MV-4-11 (cell line): ENCODE results near the gene RIC3.

ENCODE experiments used
- DNase-seq: peaks from one replicate; lab custom pipeline; 2025; lab: John Stamatoyannopoulos, UW

The RIC3 gene, protein sequence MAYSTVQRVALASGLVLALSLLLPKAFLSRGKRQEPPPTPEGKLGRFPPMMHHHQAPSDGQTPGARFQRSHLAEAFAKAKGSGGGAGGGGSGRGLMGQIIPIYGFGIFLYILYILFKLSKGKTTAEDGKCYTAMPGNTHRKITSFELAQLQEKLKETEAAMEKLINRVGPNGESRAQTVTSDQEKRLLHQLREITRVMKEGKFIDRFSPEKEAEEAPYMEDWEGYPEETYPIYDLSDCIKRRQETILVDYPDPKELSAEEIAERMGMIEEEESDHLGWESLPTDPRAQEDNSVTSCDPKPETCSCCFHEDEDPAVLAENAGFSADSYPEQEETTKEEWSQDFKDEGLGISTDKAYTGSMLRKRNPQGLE

DNA sequence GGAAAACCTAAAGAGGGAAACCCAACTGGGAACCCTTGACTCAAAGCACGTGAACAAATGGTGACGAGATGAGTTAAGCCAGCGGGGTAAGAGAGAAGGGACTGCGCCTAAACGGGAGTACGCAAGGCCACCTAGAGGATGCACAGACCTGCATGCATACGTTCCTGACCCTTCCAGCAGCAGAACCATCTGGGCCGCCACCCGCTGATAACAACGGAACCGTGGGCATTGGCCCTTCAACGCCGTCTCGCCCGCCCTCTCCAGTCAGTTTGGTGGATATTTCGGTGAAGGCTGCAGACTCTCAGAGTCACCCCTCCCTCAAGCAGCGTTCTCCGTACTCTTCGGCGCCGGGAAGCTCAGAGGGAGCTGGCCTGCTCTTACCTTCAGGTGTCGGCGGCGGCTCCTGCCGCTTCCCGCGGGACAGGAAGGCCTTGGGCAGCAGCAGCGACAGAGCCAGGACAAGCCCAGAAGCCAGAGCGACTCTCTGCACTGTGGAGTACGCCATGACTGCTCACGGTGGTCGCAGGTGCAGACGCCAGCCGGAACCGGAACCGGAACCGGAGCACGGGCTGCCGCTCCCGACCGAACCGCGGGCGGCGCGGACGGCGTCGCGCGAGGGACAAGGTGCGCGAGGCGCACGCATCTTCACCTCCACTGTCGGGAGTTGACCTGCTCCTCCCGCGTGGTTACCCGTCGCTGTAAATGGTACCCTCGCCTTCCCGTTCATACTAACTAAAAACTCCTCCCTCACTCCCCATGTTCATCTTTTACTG lies at the start of gene RIC3:
TSS of gene RIC3 (minus strand) at position 541 of the 773 bp plus-strand sequence. CDS start at position 505, 36 bp downstream.
- no peak for DNase-seq

DNA sequence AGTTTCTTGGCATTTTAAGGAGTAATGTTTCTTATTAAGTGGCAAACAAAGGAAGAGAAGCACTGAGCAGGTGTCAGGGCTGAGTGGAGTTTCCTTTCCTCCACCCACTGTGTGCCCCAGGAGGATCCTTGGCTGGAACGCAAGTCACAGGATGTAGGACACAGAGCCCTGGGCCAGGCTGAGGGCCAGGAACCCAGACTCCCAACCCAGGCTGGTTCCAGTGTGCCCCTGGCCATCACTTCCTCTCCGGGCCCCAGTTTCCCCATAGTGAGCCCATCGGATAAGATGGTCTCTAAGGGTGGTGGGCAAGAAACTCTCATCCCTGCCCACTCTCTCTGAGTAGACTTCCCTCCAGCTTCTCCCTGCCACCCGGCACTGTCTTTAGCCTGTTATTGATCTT lies 49.6 kb upstream of the RIC3 start:
- DNase-seq = no peak

DNA sequence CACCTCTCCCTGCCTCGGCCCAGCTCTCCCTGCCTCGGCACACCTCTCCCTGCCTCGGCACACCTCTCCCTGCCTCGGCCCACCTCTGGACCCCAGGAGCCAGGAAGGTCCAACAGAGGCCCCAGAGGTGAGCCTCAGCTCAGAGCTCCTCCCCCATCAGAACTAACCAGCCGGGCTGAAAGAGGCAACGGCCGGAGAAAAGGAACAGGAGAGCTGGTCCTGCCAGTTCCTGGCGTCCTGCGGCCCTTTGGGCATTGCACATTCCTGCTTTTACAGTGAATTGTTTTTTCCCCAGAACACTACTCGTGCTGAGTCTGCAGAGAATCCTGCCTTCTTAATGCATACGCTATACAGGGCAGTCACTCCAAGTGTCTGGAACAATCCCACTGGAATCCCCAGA lies 49.1 kb upstream of the RIC3 start:
- no peak for DNase-seq

DNA sequence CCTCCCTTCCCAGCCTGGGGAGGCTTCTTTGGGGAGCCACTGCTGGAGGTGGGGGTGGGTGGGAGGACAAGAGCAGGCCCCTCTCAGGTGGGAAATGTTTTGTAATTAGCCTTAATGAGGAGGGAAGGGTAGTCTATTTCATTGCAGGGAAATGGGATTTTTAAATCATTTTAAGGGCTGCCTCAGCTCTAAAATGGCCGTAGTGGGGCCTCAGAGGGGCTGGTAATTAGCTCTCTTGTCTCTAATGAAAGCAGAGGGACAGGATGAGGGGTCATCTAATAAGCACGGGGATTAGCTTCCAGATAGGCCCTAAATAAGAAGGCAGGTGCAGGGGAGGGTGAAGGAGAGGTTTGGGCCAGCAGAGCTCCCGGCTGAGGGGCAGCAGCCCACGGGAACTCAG lies 48.3 kb upstream of the RIC3 start:
- no peak for DNase-seq

DNA sequence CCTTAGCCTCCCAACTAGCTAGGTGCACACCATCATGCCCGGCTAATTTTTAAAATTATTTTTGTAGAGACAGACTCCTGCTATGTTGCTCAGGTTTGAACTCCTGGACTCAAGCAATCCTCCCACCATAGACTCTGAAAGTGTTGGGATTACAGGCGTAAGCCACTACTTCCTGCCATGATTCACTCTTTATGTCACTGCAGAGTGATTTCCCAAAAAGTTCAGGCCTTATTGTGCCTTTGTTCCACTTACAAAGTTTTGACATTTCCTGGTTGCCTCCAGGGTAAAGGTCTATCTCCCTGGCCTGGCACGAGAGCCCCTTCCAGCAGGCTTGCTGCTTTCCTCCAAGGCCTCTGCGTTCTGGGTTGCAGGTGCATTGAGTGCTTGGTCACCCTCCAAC lies 44.6 kb upstream of the RIC3 start:
- DNase-seq = peak; percentile 50

DNA sequence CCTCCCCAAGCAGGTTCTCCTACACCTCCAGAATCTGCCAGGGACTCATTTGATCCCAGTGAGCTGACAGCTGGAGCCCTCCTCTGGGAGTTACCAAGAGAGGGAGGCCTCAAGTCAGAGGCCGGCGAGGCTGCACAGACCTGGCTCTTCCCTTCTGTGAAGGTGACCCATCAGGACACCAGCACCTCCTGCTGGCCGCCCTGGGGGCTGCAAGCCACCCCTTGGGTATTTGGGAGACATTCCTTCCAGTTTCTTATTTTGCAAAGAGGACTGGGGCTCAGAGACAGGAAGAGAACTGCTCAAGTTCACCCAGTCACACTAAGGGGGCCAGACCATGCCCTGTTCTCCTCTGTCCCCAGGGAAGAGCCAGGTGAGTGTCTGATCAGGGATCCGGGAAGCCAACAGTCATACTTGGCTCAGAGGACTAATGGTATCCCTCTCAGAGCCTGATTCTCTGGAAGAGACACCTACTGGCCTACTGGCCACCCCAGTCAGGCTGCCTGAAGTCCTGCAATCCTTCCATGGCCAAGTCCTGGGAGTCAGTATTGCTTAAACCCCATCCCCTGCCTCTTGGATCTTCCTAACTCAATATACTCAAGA lies 40.5 kb upstream of the RIC3 start:
- DNase-seq = peak; percentile 19

DNA sequence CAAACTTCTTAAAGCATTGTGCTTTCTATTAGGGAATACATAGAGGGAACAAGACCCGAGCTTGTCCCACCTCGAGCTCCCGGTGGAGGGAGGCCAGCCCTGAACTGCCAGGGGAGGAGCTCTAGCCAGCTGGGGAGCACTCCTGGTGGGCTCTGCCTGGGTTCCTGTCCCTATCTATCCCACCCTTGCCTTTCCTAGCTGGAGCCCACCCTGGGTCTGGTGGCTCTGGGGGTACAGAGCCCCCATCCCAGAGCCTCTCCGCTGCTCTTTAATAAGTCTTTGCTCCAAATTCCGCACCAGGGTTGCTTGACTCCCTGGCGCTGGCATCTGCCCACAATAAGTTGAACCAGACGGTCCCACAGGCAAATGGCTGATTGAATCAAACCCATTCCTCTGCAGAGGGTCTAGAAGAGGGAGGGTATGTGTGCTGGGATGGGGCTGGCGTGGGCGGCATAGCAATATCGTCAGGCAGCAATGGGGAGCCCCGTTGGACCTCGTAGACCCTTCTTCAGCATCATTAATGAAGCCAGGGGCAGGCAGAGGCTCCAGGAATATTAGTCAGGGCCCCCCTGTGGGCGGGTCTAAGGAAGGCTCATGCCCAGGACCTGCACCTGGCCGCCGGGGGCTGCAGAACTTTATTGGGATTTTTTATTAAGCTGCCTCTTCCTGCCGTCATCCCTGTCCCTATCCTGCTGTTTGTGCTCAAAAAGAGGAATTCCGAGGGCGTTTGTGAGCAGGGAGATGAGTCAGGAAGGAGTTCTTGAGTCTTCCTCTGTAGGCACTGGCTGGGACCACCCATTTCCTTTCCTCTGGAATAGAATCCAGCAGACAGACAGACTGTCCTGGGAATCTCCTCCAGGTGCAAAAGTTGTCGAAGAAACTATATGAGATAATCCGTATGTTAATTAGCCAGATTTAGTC lies 38.5 kb upstream of the RIC3 start:
- DNase-seq = no peak

DNA sequence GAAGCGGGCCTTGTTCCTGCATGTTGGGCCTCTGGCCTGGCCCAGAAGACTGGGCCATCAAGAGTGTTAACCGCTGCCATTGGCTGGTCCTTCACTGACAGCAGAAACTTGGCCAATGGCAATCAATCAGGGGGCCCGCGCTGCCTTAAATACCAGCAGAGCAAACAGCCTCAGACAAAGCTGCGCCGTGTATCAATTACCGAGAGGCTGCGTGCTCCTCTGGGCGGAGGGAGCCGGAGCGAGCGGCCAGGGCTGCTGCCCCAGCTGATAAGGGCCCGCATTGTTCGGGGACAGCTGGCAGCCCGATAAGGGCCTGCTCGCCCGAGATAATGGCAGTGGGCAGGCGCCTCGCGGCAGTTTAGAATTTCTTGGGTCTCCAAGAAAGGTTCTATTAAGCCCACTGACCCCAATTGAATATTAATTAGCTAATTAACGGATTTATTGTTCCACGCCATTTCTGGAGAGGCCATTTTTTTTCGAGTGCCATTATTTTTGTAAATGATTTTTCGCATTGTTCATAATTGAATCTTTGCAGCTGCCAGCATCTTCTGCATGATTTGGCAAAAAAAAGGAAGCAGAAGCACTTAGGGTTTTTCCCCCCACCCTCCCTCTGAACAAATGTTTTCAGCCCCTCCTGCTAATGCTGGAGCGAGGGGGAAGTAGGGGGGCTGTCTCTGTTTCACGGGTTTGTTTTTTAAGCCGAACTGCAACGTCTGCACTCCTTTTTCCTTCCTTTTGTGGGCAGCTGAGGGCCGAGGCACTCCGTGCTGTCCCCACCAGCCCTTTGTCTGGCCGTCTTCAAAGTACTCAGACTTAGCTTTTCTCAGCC lies 37.6 kb upstream of the RIC3 start:
- peak; percentile 70 for DNase-seq

DNA sequence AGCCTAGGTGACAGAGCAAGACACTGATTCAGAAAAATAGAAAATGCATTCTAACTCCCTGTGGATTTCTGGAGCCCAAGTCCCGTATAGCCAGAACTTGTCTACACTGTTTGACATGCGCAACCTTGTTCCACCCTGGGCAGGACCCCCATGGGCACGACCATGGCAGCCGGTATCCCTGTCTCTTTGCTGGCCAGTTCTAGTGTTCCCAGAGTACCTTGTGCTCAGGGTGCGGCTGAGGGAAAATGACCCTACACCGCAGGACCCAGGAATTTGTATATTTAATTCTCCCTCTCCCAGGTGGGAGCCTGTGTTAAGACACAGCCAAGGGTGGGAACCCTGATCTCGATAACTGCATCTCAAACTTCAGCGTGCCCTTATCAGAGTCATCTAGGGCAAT lies 36.7 kb upstream of the RIC3 start:
- DNase-seq = no peak

DNA sequence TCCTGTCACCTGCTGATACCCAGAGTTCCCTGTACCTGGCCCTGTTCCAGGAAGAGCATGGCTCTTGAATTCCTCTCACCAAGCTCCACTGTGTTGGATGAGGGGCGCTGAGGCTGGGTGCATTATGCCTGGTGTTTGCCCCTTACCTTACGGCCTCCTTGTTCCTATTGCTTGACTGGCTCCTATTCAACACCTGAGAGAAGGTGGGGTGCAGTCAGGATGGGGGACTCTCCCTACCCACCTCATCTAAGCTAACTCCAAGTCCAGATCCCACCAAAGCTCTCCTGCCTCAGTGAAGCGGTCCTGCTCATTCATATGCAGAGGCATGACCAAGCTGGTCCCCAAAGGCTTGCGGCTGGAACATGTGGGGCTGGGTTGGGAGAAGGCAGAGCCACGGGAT lies 35.8 kb upstream of the RIC3 start:
- DNase-seq = no peak

DNA sequence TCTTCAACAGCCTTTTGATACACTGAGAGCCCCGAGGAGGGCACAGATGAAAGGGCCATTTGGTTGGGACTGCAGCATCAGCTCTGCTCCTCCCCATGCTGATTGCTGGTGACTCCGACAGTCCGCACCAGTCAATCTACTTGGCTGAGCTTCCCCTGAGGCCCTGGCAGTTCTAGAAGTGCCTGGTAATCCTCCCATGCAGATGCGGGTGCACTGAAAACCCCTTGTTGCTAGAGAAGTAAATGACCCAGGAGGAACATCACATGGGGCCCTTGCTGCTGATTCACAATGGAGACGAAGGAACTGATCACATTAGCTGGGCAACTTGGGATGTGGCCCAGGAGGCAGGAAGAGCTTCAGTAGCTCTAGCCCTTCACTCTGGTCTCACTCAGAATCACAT lies 35.2 kb upstream of the RIC3 start:
- DNase-seq = no peak

DNA sequence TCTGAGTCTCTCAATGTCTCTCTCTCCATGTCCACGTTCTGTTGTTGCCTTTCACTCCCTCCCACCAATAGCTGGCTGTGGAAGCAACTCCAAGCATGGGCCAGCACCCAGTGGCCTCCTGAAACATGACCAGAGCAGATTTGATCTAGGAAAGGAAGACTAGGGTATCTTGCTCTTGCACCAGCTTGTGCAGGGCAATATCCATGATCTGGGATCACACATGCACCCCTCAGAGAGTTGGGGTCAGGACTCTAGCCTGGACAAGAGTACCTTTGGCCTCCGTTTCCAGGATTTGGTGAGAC lies 34.5 kb upstream of the RIC3 start:
- no peak for DNase-seq

DNA sequence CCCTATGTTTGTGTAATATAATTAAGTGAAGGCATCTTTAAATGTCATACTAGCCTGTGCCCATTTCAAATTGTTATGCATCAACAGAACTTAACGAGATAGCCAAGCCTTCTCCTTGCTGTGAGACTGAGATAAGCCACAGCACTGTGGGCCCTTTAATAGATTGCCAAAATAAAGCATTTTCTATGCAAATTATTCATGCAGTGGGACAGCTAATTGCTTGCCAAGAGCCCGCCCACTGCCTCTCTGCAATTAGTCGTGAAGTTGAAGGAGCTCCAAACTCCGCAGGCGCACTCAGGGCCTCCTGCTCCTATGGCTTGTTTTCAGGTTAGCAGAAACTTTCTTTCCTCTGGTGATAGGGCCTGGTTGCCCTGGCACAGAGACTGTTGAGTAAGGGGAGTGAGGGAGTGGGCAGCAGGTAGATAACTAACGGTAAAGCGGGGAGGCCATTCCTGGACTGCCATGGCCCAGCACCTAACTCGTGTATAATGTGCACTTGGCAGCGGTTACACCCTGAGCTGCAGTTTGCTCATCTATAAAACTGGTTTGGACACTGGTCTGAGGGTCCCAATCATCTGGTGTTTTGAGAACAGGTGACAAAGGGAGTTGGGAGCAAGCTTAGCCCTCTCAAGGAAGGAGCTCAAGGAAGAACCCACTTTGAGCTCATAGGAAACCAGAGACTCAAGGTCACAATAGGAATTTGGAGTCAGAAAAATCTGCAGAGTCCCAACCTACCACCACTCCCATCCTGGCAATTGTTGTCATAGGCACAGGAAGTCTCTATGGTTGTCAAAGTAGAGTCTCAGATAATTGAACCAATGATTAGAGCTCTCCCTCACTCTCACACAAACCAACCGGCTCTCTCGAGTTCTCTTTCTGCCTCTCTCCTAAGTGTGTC lies 33.9 kb upstream of the RIC3 start:
- DNase-seq = no peak

DNA sequence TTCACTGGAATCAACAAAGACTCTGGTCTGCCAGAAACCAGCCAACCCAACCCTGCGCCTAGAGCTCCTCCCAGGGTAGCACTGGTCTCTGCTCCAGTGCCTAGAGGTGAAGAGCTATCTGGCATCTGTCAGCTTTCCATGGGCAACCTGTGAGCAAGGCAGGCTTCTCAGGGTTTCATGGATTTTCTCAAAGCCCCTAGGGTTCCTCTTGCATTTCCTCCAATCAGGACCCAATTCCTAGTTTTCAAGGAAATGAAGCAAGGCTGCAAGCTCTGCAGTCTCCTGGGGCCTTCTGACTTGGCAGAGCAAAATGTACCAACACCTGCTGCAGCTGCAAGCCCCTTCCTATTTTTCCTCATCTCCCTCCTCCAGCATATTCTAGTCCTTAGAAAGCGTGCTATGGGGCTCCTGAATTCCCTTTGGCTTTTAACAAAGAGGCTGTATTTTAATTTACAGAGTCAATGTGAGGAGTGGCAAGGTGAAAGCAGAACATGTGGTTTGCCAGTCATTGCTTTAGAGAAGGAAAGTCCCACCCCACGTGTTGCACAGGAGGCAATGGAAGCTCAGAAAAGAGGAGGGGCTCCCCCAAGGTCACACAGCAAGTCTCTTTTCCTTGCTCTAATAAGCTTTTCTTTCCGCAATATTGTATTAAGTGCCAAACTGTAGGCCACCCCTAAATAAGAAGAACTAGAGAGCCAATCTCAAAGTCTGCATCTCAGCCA lies 33.0 kb upstream of the RIC3 start:
- DNase-seq = peak; percentile 61

DNA sequence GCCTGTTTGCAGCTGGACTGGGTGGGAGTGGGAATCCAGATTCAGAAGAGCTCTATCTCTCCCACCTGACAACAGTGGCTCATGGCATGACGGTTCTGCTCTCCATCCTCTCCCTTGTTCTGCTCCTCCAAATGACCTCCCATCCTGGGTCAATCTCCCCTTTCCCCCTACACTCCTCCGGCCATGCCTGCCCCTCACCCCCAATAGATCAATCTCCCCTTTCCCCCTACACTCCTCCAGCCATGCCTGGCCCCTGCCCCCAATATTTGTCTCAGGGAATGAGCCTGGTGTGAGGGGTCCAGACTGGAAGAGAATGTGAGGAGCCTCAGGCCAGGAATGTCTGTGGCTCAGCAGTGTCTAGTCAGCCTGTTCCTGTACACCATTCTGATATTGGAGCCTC lies 30.9 kb upstream of the RIC3 start:
- no peak for DNase-seq

DNA sequence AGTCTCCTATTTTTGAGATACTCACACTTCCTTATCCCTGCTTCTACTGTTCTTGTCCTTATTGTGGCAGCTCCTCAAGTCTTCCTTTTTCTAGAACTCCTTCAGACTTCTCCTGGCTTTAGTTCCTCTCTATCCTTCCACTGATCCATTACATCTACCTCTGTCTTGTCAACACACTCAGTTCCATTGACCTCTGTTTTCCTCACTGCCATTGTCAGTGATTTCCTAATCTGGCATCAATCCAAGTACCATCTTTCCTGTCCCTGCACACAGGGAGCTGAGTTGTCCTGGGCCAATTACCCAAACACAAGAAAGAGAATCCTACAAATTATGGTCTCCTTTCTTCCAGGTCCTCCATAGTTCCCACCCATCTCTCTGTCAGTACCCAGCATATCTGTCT lies 27.9 kb upstream of the RIC3 start:
- no peak for DNase-seq

DNA sequence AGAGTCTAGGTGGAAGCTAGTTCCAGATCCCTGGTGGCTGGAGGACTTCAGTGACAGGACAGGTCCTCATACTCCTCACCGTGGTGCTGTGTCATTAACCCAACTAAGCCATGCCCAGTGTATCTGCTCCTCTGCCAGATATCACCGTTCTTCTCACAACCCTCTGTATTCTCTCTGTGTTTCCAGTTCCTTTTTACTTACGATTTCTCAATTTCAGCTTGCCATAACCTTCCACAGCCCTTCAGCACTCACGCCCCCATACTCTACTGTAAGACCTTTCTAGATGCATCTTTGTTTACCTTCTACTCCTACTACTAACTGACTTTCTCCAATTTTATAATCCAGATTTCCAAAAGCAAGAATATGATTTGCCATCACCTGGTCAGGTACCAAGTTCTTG lies 26.1 kb upstream of the RIC3 start:
- DNase-seq = peak; percentile 5

DNA sequence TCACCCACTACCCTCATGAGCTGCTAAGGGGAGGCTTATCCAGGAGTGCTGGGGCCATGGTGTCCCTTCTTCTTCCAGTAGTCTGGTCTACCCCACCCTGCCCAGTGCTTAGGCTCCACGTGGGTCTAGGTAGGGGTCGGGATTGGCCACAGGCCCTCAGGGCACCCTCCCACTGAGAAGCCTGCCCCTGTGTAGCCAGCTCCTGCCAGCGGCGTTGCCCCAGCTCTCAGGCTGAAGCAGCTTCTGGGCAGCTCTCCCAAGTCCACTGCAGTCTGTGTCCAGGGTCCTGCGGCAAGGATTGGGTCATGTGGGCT lies 24.0 kb upstream of the RIC3 start:
- DNase-seq = no peak

DNA sequence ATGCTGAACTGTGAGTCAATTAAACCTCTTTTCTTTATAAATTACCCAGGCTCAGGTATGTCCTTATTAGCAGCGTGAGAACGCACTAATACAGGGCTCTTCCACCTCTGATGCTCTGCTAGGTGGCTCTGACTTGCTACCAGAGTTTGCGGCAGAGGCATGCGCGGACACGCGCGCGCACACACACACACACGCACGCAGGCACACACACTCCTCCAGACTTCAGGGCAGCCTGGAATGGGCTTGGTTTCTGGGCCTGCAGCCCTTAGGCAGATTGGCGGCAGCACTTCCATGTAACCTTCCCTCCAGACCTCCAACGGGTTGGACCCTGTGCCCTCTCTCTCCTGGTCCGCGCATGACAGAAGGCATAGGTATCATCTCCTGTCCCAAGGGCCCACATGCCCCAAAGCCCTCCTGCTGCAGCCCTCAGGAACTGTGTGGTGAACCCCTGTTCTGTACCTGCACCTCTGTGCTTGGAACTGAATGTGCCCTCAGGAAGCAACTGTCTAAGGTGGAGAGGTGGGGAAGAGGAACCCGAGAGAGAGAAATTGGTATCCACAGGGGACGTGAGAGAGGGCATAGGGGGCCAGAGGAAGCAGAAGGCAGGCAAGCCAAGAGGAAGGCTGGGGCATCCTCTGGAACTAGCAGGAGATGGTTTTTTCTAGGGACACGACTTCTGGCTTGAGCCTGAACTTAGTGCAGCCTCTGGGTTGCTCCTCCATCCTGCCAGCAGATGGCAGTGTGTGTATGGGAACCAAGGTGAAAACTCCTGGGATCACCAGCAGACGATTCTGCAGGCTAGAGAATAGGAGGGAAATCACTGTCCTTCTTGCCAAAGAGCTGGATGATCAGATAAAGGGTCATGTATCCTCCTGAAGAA lies 23.4 kb upstream of the RIC3 start:
- DNase-seq = peak; percentile 41
